T1000 (cell line): ENCODE results near the gene MAGEB18.

Experiments
- DNase-seq: peaks from one replicate; lab custom pipeline; 2025; ENCODE audit warnings: mixed read lengths; lab: John Stamatoyannopoulos, UW

MAGEB18 gene

GRCh38 chrX:26138274-26138673 is at the start of gene MAGEB18:
Gene MAGEB18 (plus strand): TSS chrX:26138343. CDS start chrX:26138986, 643 bp downstream.
- DNase-seq: no peak

- DNase-seq: no peak
These were observed 37.7 kb upstream of the MAGEB18 start for GRCh38 chrX:26100421-26100920.

- no peak for DNase-seq
These were observed 29.0 kb upstream of the MAGEB18 start for GRCh38 chrX:26109142-26109541.

DNA sequence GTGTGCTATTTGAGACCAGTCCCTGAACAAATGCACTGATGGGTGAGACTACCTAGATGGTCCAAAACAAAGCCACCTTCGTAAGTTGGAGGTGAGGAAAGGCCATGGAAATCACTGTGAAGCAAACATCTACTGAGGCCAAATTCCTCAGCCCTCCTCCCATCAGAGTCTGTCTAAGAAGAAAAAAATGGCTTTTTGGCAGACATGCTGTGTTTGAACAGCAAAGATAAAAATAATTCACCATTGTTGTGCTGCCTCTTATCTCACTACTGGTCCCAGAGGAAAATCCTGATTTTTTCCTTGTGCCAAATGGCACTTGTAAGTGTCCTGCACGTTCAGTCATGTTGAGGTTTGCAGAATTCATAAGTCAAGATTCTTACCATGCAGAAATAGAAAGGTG is 7.9 kb downstream of the MAGEB18 start:
- DNase-seq: no peak

DNA sequence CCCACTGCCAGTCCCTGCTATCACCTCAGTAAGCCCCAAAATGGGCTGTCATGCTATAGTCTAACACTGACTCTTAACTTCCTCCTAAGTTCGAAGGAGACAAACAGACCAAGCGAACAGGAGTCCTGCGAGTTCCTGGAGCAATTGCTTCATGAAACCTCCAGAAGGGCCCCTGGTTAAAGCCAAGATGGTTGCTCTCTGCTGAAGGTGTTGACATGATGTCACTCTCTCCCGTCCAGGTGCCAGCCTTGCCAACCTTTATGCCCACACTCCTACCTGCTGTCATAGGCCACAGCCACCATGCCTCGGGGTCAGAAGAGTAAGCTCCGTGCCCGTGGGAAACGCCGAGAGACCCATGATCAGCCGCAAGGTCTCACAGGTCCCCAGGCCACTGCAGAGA is 22.2 kb downstream of the MAGEB18 start, which contains the start of gene MAGEB6B:
Gene MAGEB6B (plus strand): TSS at position 301 of the 400 bp plus-strand sequence. CDS start 0 bp downstream, at position 301.
- no peak for DNase-seq
